Fibroblast of skin of left quadriceps (primary cell): ENCODE results near the gene MYL10.
"Not testable (repeated sequence)": the region's sequence is repeated elsewhere in the genome, so short reads cannot be mapped to it uniquely, and the experiment has no call there.

Source experiments
- DNase-seq, 2 experiments: peaks; one replicate each; pipeline ENCODE4 v3.0.0-alpha.2; 2013; ENCODE audit warnings: low read depth in 2 of 2

The MYL10 gene

GRCh38 chr7:101618916-101619315 is 10.2 kb downstream of the MYL10 start:
- DNase-seq: no peak

GRCh38 chr7:101618207-101618839 is 10.8 kb downstream of the MYL10 start:
- DNase-seq: peak in 1 of 2 experiments; percentile 17

GRCh38 chr7:101617451-101618206 is 11.5 kb downstream of the MYL10 start:
- no peak for DNase-seq

GRCh38 chr7:101615446-101615845 is 13.7 kb downstream of the MYL10 start:
- DNase-seq: no peak

- DNase-seq: no peak
Observed at GRCh38 chr7:101614939-101615302, 14.2 kb downstream of the MYL10 start.

- DNase-seq: no peak
Observed at GRCh38 chr7:101614098-101614938, 14.8 kb downstream of the MYL10 start.

- DNase-seq: no peak
Observed at GRCh38 chr7:101612885-101613515, 16.1 kb downstream of the MYL10 start.

- DNase-seq: no peak
Observed at GRCh38 chr7:101608772-101609713, 20.1 kb downstream of the MYL10 start.

- DNase-seq: no peak
Observed at GRCh38 chr7:101606498-101606923, 22.6 kb downstream of the MYL10 start.

GRCh38 chr7:101605611-101606497 is 23.2 kb downstream of the MYL10 start:
- no peak for DNase-seq

- not testable (repeated sequence) for DNase-seq
Observed at GRCh38 chr7:101604934-101605332, 24.2 kb downstream of the MYL10 start.

- no peak for DNase-seq
Observed at GRCh38 chr7:101604331-101604933, 24.7 kb downstream of the MYL10 start.

- peak; percentile 27 to 34 for DNase-seq
Observed at GRCh38 chr7:101602484-101603241, 26.4 kb downstream of the MYL10 start.

GRCh38 chr7:101602082-101602481 is 27.0 kb downstream of the MYL10 start:
- no peak for DNase-seq

GRCh38 chr7:101599787-101600186 is 29.3 kb downstream of the MYL10 start:
- no peak for DNase-seq

- DNase-seq: no peak
Observed at GRCh38 chr7:101598986-101599771, 29.9 kb downstream of the MYL10 start.

- DNase-seq: no peak
Observed at GRCh38 chr7:101598422-101598985, 30.6 kb downstream of the MYL10 start.

- no peak for DNase-seq
Observed at GRCh38 chr7:101597941-101598340, 31.2 kb downstream of the MYL10 start.
